Measurements from ENCODE around the gene NDUFS5.

DNA sequence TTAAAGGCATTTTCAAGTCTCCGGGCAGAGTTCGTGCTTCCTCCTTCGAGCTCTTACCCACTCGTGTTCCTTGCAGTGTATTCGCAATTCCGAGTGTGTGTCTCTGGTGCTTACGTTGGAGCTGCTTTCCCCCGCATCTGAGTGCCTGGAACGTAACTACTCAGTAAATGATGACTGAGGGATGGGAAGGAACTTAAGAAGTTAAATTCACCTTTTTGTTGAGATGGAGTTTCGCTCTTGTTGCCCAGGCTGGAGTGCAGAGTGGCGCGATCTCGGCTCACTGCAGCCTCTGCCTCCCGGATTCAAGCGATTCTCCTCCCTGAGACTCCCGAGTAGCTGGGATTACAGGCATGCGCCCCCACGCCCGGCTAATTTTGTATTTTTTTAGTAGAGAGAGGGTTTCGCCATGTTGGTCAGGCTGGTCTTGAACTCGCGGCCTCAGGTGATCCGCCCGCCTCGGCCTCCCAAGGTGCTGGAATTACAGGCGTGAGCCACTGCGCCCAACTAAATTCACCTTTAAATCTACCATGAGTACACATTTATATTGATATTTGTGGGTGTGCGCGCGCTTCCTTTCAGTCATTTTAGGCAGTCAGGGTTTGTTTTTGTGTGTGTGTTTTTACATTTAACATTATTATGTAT is 837 bp downstream of the NDUFS5 start:
- TF ChIP-seq, protein P1, sequence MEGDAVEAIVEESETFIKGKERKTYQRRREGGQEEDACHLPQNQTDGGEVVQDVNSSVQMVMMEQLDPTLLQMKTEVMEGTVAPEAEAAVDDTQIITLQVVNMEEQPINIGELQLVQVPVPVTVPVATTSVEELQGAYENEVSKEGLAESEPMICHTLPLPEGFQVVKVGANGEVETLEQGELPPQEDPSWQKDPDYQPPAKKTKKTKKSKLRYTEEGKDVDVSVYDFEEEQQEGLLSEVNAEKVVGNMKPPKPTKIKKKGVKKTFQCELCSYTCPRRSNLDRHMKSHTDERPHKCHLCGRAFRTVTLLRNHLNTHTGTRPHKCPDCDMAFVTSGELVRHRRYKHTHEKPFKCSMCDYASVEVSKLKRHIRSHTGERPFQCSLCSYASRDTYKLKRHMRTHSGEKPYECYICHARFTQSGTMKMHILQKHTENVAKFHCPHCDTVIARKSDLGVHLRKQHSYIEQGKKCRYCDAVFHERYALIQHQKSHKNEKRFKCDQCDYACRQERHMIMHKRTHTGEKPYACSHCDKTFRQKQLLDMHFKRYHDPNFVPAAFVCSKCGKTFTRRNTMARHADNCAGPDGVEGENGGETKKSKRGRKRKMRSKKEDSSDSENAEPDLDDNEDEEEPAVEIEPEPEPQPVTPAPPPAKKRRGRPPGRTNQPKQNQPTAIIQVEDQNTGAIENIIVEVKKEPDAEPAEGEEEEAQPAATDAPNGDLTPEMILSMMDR (IDR thresholded peaks at IDR 0.05), result no peak
- TF ChIP-seq POLR2A (IDR thresholded peaks at IDR 0.05), result no peak
